ENCODE measurements around the gene LKAAEAR1.
"Not testable (repeated sequence)": the region's sequence is repeated elsewhere in the genome, so short reads cannot be mapped to it uniquely, and the experiment has no call there.

LKAAEAR1 gene

DNA sequence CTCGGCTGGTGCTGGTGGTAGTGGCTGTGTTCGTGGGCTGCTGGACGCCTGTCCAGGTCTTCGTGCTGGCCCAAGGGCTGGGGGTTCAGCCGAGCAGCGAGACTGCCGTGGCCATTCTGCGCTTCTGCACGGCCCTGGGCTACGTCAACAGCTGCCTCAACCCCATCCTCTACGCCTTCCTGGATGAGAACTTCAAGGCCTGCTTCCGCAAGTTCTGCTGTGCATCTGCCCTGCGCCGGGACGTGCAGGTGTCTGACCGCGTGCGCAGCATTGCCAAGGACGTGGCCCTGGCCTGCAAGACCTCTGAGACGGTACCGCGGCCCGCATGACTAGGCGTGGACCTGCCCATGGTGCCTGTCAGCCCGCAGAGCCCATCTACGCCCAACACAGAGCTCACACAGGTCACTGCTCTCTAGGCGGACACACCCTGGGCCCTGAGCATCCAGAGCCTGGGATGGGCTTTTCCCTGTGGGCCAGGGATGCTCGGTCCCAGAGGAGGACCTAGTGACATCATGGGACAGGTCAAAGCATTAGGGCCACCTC is 14.3 kb upstream of the LKAAEAR1 start:
- Histone ChIP-seq H3K9me3 (ENCODE audit: control insufficient read depth in 5 of 5, low read length in 5 of 5) (no peaks in the 10 kb centered on the region), H3K36me3 (ENCODE audit: control insufficient read depth in 5 of 5, insufficient read depth in 5 of 5, low read length in 5 of 5) (peaks cover 0 to 17% (median 11%) of the 10 kb centered on the region in 5 donors), H3K4me3 (ENCODE audit: low read depth in 1 of 5, low read length in 5 of 5) (no peak overlapping the region), H3K27me3 (ENCODE audit: control insufficient read depth in 5 of 5, insufficient read depth in 4 of 5, low read length in 5 of 5) (peaks cover 5 to 29% (median 22%) of the 10 kb centered on the region in 5 donors), H3K4me1 (ENCODE audit: control insufficient read depth in 5 of 5, insufficient read depth in 5 of 5, low read length in 5 of 5) (peaks cover 0 to 11% (median 7%) of the 10 kb centered on the region in 5 donors), H3K27ac (ENCODE audit: low read depth, low read length) (no peak overlapping the region), H3K9ac (ENCODE audit: low read length in 5 of 5) (no peak overlapping the region)

GRCh38 chr20:64096535-64096934 is 12.3 kb upstream of the LKAAEAR1 start:
- Histone ChIP-seq H3K9me3 (ENCODE audit: control insufficient read depth in 5 of 5, low read length in 5 of 5) (no peaks in the 10 kb centered on the region), H3K4me1 (ENCODE audit: control insufficient read depth in 5 of 5, insufficient read depth in 5 of 5, low read length in 5 of 5) (peaks cover 0 to under 1% (median 0%) of the 10 kb centered on the region in 5 donors), H3K27ac (ENCODE audit: low read depth, low read length) (no peak overlapping the region), H3K27me3 (ENCODE audit: control insufficient read depth in 5 of 5, insufficient read depth in 4 of 5, low read length in 5 of 5) (peaks cover 1 to 27% (median 14%) of the 10 kb centered on the region in 5 donors), H3K4me3 (ENCODE audit: low read depth in 1 of 5, low read length in 5 of 5) (no peak overlapping the region), H3K9ac (ENCODE audit: low read length in 5 of 5) (no peak overlapping the region), H3K36me3 (ENCODE audit: control insufficient read depth in 5 of 5, insufficient read depth in 5 of 5, low read length in 5 of 5) (peaks cover 0 to 17% (median 11%) of the 10 kb centered on the region in 5 donors)

DNA sequence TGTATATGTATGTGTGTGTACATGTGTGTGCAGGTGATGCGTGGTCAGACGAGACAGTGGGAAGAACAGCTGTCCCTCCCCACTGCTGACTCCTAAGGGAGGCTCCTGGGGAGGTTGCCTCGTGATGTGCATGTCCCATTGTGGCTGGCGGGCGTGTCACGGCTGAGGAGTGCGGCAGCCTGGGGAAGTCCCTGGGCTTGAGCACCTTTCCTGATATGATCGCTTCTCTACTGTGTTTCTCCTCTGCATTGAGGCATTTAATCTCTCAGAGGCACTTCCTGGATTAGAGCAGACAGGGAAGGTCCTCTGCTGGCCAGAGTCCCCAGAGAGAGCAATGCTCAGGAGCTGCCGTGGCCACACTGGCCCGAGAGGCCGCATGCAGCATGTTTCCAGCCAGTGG is 11.7 kb upstream of the LKAAEAR1 start:
- H3K4me3 ChIP-seq (ENCODE audit: low read depth in 1 of 5, low read length in 5 of 5): no peak overlapping the region
- peaks cover 0 to 21% (median 10%) of the 10 kb centered on the region in 5 donors for H3K27me3 ChIP-seq (ENCODE audit: control insufficient read depth in 5 of 5, insufficient read depth in 4 of 5, low read length in 5 of 5)
- no peak overlapping the region for H3K27ac ChIP-seq (ENCODE audit: low read depth, low read length)
- no peak overlapping the region for H3K9ac ChIP-seq (ENCODE audit: low read length in 5 of 5)
- no peaks in the 10 kb centered on the region for H3K4me1 ChIP-seq (ENCODE audit: control insufficient read depth in 5 of 5, insufficient read depth in 5 of 5, low read length in 5 of 5)
- H3K9me3 ChIP-seq (ENCODE audit: control insufficient read depth in 5 of 5, low read length in 5 of 5): no peaks in the 10 kb centered on the region
- peaks cover 0 to 17% (median 11%) of the 10 kb centered on the region in 5 donors for H3K36me3 ChIP-seq (ENCODE audit: control insufficient read depth in 5 of 5, insufficient read depth in 5 of 5, low read length in 5 of 5)

DNA sequence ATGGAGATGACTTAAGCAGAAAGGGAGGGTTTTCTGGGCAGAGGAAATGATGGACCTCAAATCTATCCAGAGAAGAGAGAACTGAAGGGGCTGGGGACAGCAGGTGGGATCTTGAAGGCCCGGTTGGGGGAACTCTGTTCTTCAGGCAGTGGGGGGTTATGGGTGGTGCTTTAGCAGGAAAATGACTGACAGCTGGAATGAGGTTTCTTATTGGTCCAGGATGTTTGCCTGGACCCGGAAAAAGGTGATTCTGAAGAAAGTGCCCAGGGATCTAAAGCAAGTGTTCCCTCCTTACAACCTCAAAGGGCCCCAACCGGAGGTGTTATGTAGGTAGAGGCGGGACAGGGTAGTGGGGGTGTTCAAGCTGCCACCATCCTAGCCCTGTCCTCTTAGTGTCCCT is 11.3 kb upstream of the LKAAEAR1 start:
- Histone ChIP-seq H3K4me3 (ENCODE audit: low read depth in 1 of 5, low read length in 5 of 5) (no peak overlapping the region), H3K27me3 (ENCODE audit: control insufficient read depth in 5 of 5, insufficient read depth in 4 of 5, low read length in 5 of 5) (peaks cover 0 to 17% (median 7%) of the 10 kb centered on the region in 5 donors), H3K27ac (ENCODE audit: low read depth, low read length) (no peak overlapping the region), H3K4me1 (ENCODE audit: control insufficient read depth in 5 of 5, insufficient read depth in 5 of 5, low read length in 5 of 5) (no peaks in the 10 kb centered on the region), H3K36me3 (ENCODE audit: control insufficient read depth in 5 of 5, insufficient read depth in 5 of 5, low read length in 5 of 5) (peaks cover 0 to 17% (median 11%) of the 10 kb centered on the region in 5 donors), H3K9me3 (ENCODE audit: control insufficient read depth in 5 of 5, low read length in 5 of 5) (no peaks in the 10 kb centered on the region), H3K9ac (ENCODE audit: low read length in 5 of 5) (no peak overlapping the region)

GRCh38 chr20:64093013-64093503 is 8.9 kb upstream of the LKAAEAR1 start:
- peaks cover 0 to 23% (median 14%) of the 10 kb centered on the region in 5 donors for H3K27me3 ChIP-seq (ENCODE audit: control insufficient read depth in 5 of 5, insufficient read depth in 4 of 5, low read length in 5 of 5)

GRCh38 chr20:64092258-64093012 is 8.2 kb upstream of the LKAAEAR1 start:
- H3K9me3 ChIP-seq (ENCODE audit: control insufficient read depth in 5 of 5, low read length in 5 of 5): no peaks in the 10 kb centered on the region
- H3K4me1 ChIP-seq (ENCODE audit: control insufficient read depth in 5 of 5, insufficient read depth in 5 of 5, low read length in 5 of 5): no peaks in the 10 kb centered on the region
- H3K36me3 ChIP-seq (ENCODE audit: control insufficient read depth in 5 of 5, insufficient read depth in 5 of 5, low read length in 5 of 5): peaks cover 0 to 3% (median 0%) of the 10 kb centered on the region in 5 donors
- H3K27ac ChIP-seq (ENCODE audit: low read depth, low read length): no peak overlapping the region
- H3K27me3 ChIP-seq (ENCODE audit: control insufficient read depth in 5 of 5, insufficient read depth in 4 of 5, low read length in 5 of 5): peaks cover 4 to 28% (median 19%) of the 10 kb centered on the region in 5 donors
- no peak overlapping the region for H3K4me3 ChIP-seq (ENCODE audit: low read depth in 1 of 5, low read length in 5 of 5)
- no peak overlapping the region for H3K9ac ChIP-seq (ENCODE audit: low read length in 5 of 5)

More at GRCh38 chr20:64093013-64093503, 8.9 kb upstream of the LKAAEAR1 start:
- peaks cover 0 to 6% (median 2%) of the 10 kb centered on the region in 5 donors for H3K36me3 ChIP-seq (ENCODE audit: control insufficient read depth in 5 of 5, insufficient read depth in 5 of 5, low read length in 5 of 5)
- no peaks in the 10 kb centered on the region for H3K4me1 ChIP-seq (ENCODE audit: control insufficient read depth in 5 of 5, insufficient read depth in 5 of 5, low read length in 5 of 5)
- no peak overlapping the region for H3K4me3 ChIP-seq (ENCODE audit: low read depth in 1 of 5, low read length in 5 of 5)
- no peaks in the 10 kb centered on the region for H3K9me3 ChIP-seq (ENCODE audit: control insufficient read depth in 5 of 5, low read length in 5 of 5)
- H3K9ac ChIP-seq (ENCODE audit: low read length in 5 of 5): no peak overlapping the region
- H3K27ac ChIP-seq (ENCODE audit: low read depth, low read length): no peak overlapping the region

DNA sequence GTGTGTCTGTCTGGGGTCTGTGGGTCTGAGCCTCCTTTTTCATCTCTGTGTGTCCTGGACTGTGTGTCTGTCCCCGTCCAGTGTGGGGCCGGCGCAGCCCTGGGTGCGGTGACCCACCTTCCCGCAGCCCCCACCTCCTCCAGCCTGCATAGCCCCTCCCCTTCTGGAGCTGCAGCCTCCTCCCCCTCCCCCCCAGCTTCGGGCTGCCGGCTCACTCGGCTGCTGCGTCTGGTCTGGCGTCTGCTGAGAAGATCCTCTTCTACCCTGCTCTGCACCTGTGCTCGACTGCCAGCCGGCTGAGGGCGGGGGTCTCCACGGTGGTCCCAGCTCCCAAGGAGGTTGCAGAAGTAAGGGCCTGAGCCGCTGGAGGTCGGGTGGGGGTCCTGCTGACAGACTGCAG is 7.6 kb upstream of the LKAAEAR1 start:
- Histone ChIP-seq H3K4me3 (ENCODE audit: low read depth in 1 of 5, low read length in 5 of 5) (no peak overlapping the region), H3K4me1 (ENCODE audit: control insufficient read depth in 5 of 5, insufficient read depth in 5 of 5, low read length in 5 of 5) (no peaks in the 10 kb centered on the region), H3K27me3 (ENCODE audit: control insufficient read depth in 5 of 5, insufficient read depth in 4 of 5, low read length in 5 of 5) (peaks cover 4 to 28% (median 21%) of the 10 kb centered on the region in 5 donors), H3K36me3 (ENCODE audit: control insufficient read depth in 5 of 5, insufficient read depth in 5 of 5, low read length in 5 of 5) (peaks cover 0 to 3% (median 0%) of the 10 kb centered on the region in 5 donors), H3K27ac (ENCODE audit: low read depth, low read length) (no peak overlapping the region), H3K9me3 (ENCODE audit: control insufficient read depth in 5 of 5, low read length in 5 of 5) (no peaks in the 10 kb centered on the region), H3K9ac (ENCODE audit: low read length in 5 of 5) (no peak overlapping the region)

DNA sequence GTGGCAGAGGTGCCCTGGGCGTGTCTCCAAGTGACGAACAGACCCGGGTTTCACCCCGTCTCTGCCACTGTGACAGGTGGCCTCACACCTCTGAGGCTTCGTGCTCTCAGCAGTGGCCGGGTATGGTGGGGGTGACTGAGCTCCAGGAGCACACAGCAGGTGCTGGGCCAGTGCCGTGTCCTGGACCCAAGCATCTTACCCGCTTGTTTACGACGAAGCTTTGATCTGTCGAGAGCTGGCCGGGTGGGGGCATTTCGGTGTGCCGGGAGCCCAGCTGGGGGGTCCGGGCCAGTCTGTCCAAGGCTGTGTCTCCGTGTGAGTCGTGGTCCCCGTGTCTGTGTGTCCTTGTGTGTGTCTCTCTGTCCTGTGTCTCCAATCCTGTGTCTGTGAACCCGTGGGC is 7.1 kb upstream of the LKAAEAR1 start:
- no peak overlapping the region for H3K4me3 ChIP-seq (ENCODE audit: low read depth in 1 of 5, low read length in 5 of 5)
- no peaks in the 10 kb centered on the region for H3K9me3 ChIP-seq (ENCODE audit: control insufficient read depth in 5 of 5, low read length in 5 of 5)
- H3K4me1 ChIP-seq (ENCODE audit: control insufficient read depth in 5 of 5, insufficient read depth in 5 of 5, low read length in 5 of 5): no peaks in the 10 kb centered on the region
- H3K9ac ChIP-seq (ENCODE audit: low read length in 5 of 5): no peak overlapping the region
- peaks cover 4 to 28% (median 23%) of the 10 kb centered on the region in 5 donors for H3K27me3 ChIP-seq (ENCODE audit: control insufficient read depth in 5 of 5, insufficient read depth in 4 of 5, low read length in 5 of 5)
- no peaks in the 10 kb centered on the region for H3K36me3 ChIP-seq (ENCODE audit: control insufficient read depth in 5 of 5, insufficient read depth in 5 of 5, low read length in 5 of 5)
- H3K27ac ChIP-seq (ENCODE audit: low read depth, low read length): no peak overlapping the region

DNA sequence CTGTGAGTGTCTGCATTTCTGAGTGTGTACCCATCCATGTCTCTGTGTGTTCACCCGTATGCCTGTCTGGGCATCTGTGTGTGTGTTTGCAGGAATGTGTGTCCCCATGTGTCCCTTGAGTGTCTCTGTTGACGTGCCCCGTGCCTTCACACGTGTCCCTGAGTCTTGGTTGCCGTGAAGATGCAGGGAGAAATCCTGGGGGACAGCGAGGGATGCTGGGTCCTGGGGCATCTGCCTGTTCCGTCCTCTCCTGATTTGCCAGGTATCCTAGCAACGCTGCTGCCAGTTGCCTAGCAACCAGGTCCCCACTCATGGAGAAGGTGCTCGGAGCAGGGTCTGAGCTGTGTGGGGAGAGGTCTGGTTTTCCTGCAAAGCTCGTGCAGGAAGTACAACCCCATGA is 6.0 kb upstream of the LKAAEAR1 start:
- Histone ChIP-seq H3K27me3 (ENCODE audit: control insufficient read depth in 5 of 5, insufficient read depth in 4 of 5, low read length in 5 of 5) (peaks cover 12 to 31% (median 26%) of the 10 kb centered on the region in 5 donors), H3K4me3 (ENCODE audit: low read depth in 1 of 5, low read length in 5 of 5) (no peak overlapping the region), H3K9me3 (ENCODE audit: control insufficient read depth in 5 of 5, low read length in 5 of 5) (no peaks in the 10 kb centered on the region), H3K4me1 (ENCODE audit: control insufficient read depth in 5 of 5, insufficient read depth in 5 of 5, low read length in 5 of 5) (no peaks in the 10 kb centered on the region), H3K9ac (ENCODE audit: low read length in 5 of 5) (no peak overlapping the region), H3K27ac (ENCODE audit: low read depth, low read length) (no peak overlapping the region), H3K36me3 (ENCODE audit: control insufficient read depth in 5 of 5, insufficient read depth in 5 of 5, low read length in 5 of 5) (no peaks in the 10 kb centered on the region)

DNA sequence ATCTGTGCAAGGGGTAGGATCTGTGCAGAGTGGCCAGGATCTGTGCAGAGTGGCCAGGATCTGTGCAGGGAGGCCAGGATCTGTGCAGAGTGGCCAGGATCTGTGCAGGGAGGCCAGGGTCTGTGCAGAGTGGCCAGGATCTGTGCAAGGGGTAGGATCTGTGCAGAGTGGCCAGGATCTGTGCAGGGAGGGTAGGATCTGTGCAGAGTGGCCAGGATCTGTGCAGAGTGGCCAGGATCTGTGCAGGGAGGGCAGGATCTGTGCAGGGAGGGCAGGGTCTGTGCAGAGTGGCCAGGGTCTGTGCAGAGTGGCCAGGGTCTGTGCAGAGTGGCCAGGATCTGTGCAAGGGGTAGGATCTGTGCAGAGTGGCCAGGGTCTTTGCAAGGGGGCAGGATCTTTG is 4.4 kb upstream of the LKAAEAR1 start:
- H3K9me3 ChIP-seq (ENCODE audit: control insufficient read depth in 5 of 5, low read length in 5 of 5); H3K27ac ChIP-seq (ENCODE audit: low read depth, low read length); H3K9ac ChIP-seq (ENCODE audit: low read length in 5 of 5); H3K36me3 ChIP-seq (ENCODE audit: control insufficient read depth in 5 of 5, insufficient read depth in 5 of 5, low read length in 5 of 5); H3K4me3 ChIP-seq (ENCODE audit: low read depth in 1 of 5, low read length in 5 of 5): not testable (repeated sequence)
- Histone ChIP-seq H3K27me3 (ENCODE audit: control insufficient read depth in 5 of 5, insufficient read depth in 4 of 5, low read length in 5 of 5) (peaks cover 19 to 46% (median 40%) of the 10 kb centered on the region in 5 donors), H3K4me1 (ENCODE audit: control insufficient read depth in 5 of 5, insufficient read depth in 5 of 5, low read length in 5 of 5) (peaks cover 0 to 11% (median 9%) of the 10 kb centered on the region in 5 donors)

Data from subcutaneous abdominal adipose tissue (tissue), 5 donors.